ENCODE measurements around the gene PIEZO2.
"Not testable (repeated sequence)": the region's sequence is repeated elsewhere in the genome, so short reads cannot be mapped to it uniquely, and the experiment has no call there.

PIEZO2 gene

GRCh38 chr18:10926621-10927161 lies 222.7 kb downstream of the PIEZO2 start:
- no peak overlapping the region for H3K27ac ChIP-seq

GRCh38 chr18:10924290-10924689 lies 225.1 kb downstream of the PIEZO2 start:
- no peak overlapping the region for H3K27ac ChIP-seq
- no peak for TF ChIP-seq ZFX (IDR thresholded peaks at IDR 0.05)
- TF ChIP-seq CTCF (conservative IDR thresholded peaks at IDR 0.05): no peak

More at GRCh38 chr18:10926621-10927161, 222.7 kb downstream of the PIEZO2 start:
- no peak for TF ChIP-seq ZFX (IDR thresholded peaks at IDR 0.05)
- no peak for TF ChIP-seq CTCF (conservative IDR thresholded peaks at IDR 0.05)

GRCh38 chr18:10923551-10924070 lies 225.8 kb downstream of the PIEZO2 start:
- TF ChIP-seq ZFX (IDR thresholded peaks at IDR 0.05) (no peak), CTCF (conservative IDR thresholded peaks at IDR 0.05) (no peak)
- no peak overlapping the region for H3K27ac ChIP-seq

GRCh38 chr18:10923141-10923540 lies 226.2 kb downstream of the PIEZO2 start:
- H3K27ac ChIP-seq: no peak overlapping the region
- no peak for TF ChIP-seq CTCF (conservative IDR thresholded peaks at IDR 0.05)
- TF ChIP-seq ZFX (IDR thresholded peaks at IDR 0.05): no peak

GRCh38 chr18:10922712-10923111 lies 226.7 kb downstream of the PIEZO2 start:
- not testable (repeated sequence) for H3K27ac ChIP-seq

GRCh38 chr18:10920309-10920708 lies 229.1 kb downstream of the PIEZO2 start:
- not testable (repeated sequence) for H3K27ac ChIP-seq

- TF ChIP-seq ZFX (IDR thresholded peaks at IDR 0.05) (no peak), CTCF (conservative IDR thresholded peaks at IDR 0.05) (no peak)
- H3K27ac ChIP-seq: no peak overlapping the region
Observed at GRCh38 chr18:10919851-10920250, 229.5 kb downstream of the PIEZO2 start.

- H3K27ac ChIP-seq: no peak overlapping the region
- TF ChIP-seq ZFX (IDR thresholded peaks at IDR 0.05) (no peak), CTCF (conservative IDR thresholded peaks at IDR 0.05) (no peak)
Observed at GRCh38 chr18:10916865-10917264, 232.5 kb downstream of the PIEZO2 start.

Measured in C4-2B (cell line).